ENCODE results near the gene PSD. TPM values are rescaled to one million over a fixed set of nuclear protein-coding genes. Genes with fewer than 3 reads are reported as not detected.

PSD gene
- total and polyA plus RNA-seq, 12 donors = 0.19 to 1.5 (median 0.42) TPM; not detected in 1

DNA sequence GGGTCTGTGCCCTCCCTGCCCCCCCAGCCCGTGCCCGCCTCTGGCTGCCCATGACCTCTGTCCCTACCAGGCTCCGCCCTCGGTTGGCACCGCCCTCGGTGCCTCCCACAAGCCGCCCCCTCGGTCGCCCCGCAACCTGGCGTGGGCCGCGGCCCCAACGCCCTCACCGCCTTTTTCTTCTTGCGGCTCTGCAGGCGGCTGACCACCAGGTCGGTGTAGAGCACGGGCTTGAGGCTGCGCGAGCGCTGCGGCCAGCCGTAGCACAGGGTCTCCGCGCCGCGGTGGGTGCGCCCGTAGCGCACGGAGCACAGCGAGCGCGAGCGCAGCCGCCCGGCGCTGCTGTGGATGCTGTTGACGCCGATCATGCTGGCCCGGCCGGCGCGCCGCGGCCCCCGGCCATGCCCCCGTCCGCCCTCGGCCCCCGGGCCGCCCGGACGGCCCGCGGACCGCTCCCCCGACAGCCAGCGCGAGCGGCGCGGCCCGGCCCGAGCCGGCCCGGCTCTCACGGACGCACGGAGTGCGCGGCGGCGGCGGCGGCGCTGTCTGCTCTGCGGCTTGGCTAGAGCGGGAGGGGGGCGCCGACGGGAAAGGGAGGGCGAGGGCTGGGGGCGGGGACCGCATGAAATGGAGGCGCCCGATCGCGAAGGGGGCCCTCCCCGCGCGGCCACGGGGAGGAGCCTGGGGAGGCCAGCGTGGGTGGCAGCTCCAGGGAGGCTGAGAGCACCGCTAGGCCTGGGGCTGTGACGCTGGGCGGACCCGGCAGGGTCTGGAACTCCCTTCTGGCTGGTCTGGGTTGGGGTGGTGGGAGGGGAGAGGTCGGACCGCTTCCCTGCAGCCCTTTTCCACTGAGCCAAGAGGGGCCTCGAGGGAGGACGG, 9.6 kb downstream of the PSD start:
- 2% methylated on average over 74 to 103 of the region's 103 CpGs for WGBS, 2 donors

DNA sequence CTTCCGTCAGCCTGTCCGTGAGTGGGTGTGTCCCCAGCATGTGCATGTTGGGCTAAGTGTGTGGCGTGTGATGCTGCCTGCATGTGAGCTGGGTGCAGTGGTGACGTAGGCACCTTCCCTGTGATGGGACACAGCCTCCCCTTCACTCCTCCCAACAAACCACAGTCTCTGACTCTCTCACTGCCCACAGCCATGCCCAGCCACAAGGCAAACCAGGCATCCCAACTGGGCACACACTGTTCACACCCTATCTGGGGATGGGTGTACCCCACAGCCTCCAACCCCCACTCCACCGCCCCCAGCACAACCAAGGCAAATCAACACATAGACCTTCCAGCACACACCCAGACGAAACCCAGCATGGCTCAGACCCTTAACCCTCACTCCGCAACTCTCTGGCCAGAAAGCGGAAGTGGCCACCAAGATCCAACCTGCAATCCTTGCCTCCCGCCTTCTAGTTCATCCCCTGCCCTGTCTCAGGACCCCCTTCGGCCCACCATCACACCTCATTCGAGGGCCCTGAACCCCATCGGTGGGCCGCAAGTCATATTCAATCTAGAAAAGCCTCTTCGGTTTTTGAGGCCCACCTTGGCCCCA, 10.4 kb downstream of the PSD start:
- Histone ChIP-seq H3K9me3 (no peaks in the 10 kb centered on the region), H3K27ac (no peak overlapping the region), H3K36me3 (peaks cover 0 to 4% (median 0%) of the 10 kb centered on the region in 9 donors), H3K27me3 (peaks cover 13 to 63% (median 57%) of the 10 kb centered on the region in 7 donors), H3K4me1 (peaks cover 0 to 24% (median 13%) of the 10 kb centered on the region in 9 donors), H3K4me3 (peak overlapping the region in 9 of 10 donors; percentile 26 to 50 (median 41))
- DNase-seq (no peak), ATAC-seq (no peak)
- TF ChIP-seq, protein P1, sequence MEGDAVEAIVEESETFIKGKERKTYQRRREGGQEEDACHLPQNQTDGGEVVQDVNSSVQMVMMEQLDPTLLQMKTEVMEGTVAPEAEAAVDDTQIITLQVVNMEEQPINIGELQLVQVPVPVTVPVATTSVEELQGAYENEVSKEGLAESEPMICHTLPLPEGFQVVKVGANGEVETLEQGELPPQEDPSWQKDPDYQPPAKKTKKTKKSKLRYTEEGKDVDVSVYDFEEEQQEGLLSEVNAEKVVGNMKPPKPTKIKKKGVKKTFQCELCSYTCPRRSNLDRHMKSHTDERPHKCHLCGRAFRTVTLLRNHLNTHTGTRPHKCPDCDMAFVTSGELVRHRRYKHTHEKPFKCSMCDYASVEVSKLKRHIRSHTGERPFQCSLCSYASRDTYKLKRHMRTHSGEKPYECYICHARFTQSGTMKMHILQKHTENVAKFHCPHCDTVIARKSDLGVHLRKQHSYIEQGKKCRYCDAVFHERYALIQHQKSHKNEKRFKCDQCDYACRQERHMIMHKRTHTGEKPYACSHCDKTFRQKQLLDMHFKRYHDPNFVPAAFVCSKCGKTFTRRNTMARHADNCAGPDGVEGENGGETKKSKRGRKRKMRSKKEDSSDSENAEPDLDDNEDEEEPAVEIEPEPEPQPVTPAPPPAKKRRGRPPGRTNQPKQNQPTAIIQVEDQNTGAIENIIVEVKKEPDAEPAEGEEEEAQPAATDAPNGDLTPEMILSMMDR (IDR thresholded peaks at IDR 0.05) = no peak
- intact Hi-C loops (cut with DNase I) = no loop called here
- 62 to 67% methylated on average over 14 of the region's 14 CpGs for WGBS, 2 donors

More for the DNA sequence above, 9.6 kb downstream of the PSD start:
- no peaks in the 10 kb centered on the region for H3K9me3 ChIP-seq
- TF ChIP-seq, protein P1 (IDR thresholded peaks at IDR 0.05) = no peak
- peaks cover 0 to 24% (median 13%) of the 10 kb centered on the region in 9 donors for H3K4me1 ChIP-seq
- H3K27me3 ChIP-seq = peaks cover 13 to 71% (median 65%) of the 10 kb centered on the region in 7 donors
- no peaks in the 10 kb centered on the region for H3K36me3 ChIP-seq
- H3K4me3 ChIP-seq = peak overlapping the region in 9 of 10 donors; percentile 26 to 50 (median 41)
- no peak overlapping the region for H3K27ac ChIP-seq
- ATAC-seq (peak in 5 of 8 donors; percentile 26 to 53 (median 34)), DNase-seq (peak in 1 of 2 donors; percentile 38)
- intact Hi-C loops (cut with DNase I) = no loop called here

DNA sequence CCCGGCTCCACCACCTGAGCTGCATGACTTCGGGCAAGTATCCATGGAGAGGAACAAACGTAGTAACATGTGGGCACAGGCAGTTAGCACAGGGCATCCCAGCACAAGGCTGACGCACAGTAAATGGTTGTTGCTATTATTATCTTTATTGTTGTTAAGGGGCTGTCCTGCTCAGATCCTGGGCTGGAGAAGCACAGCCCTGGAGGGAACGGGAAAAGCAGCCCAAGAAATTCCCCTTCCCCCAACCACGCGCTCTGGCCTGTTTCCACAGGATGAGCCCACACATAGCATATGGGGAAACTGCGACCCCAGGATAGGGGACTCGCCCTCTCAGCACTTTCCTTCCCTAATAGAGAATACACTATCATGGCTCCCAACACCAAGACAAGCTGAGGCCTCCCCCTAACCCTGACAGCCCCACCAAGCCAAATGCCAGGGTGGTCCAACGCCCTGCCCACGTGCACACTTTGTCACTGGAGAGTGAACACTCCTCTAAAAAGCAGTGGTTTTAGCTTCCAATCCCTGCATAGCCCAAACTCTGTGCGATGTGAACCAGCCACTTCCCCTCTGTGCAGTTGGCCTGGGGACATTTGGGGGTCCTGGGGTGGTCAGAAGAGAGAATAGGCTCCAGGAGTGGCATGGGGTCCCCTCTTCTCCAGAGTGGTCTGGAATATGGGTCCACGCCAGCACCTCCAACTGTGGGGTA, 11.0 kb downstream of the PSD start:
- Histone ChIP-seq H3K4me1 (peaks cover 0 to 24% (median 13%) of the 10 kb centered on the region in 9 donors), H3K36me3 (peaks cover 0 to 10% (median 0%) of the 10 kb centered on the region in 9 donors), H3K27ac (no peak overlapping the region), H3K9me3 (no peaks in the 10 kb centered on the region), H3K4me3 (no peak overlapping the region), H3K27me3 (peaks cover 13 to 57% (median 51%) of the 10 kb centered on the region in 7 donors)
- TF ChIP-seq, protein P1 (IDR thresholded peaks at IDR 0.05) = no peak
- intact Hi-C loops (cut with DNase I) = no loop called here
- no peak for ATAC-seq
- no peak for DNase-seq
- WGBS, 2 donors = 83 to 84% methylated on average over 13 of the region's 13 CpGs

DNA sequence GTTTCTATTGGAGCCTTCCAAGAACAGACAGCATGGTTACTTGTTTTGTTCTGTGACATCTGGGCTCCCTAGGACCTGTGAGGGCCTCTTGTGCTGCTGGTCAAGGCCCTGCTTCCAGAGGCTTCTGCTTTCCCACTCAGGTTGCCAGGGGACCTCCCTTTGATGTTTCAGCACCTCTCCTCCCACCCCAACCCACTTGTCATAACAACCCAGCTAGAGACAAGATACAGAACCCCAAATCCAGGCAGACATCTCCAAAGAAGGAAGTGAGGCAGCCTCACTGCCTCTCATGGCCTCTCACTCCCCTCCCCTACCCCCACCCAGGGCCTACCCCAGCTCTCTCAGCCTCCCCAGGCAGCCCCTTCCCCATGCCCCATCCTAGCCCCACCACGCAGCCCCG, 11.8 kb downstream of the PSD start:
- no peak for DNase-seq
- TF ChIP-seq, protein P1 (IDR thresholded peaks at IDR 0.05) = no peak
- Histone ChIP-seq H3K27ac (no peak overlapping the region), H3K36me3 (peaks cover 0 to 18% (median 4%) of the 10 kb centered on the region in 9 donors), H3K4me1 (peaks cover 0 to 24% (median 13%) of the 10 kb centered on the region in 9 donors), H3K9me3 (no peaks in the 10 kb centered on the region), H3K4me3 (no peak overlapping the region), H3K27me3 (peaks cover 13 to 49% (median 43%) of the 10 kb centered on the region in 7 donors)
- ATAC-seq = no peak
- intact Hi-C loops (cut with DNase I) = no loop called here
- WGBS, 2 donors = 91 to 97% methylated on average over 2 of the region's 2 CpGs

Measured in heart right ventricle (tissue), 16 donors.